ENCODE measurements around the gene SLC7A5. TPM values are rescaled to one million over a fixed set of nuclear protein-coding genes. Genes with fewer than 3 reads are reported as not detected.
"Not testable (repeated sequence)": the region's sequence is repeated elsewhere in the genome, so short reads cannot be mapped to it uniquely, and the experiment has no call there.

Gene SLC7A5
- total and polyA plus RNA-seq, 2 donors (not counting 3 experiments of a cell fraction or from before 2014, with no cell fraction given): 14.1 to 29.2 TPM

GRCh38 chr16:87862597-87863326 lies 6.5 kb downstream of the SLC7A5 start:
- CTCF ChIA-PET: interaction anchor here (2.1 to 3.9 kb wide), 2 partner anchors 13 to 83 kb away, joined by 7 to 28 read pairs; no protein-coding TSS in a partner anchor
- POLR2A ChIA-PET: not testable (repeated sequence)

GRCh38 chr16:87861300-87862099 lies 7.8 kb downstream of the SLC7A5 start:
- H3K9me3 ChIP-seq (replicated peaks; ENCODE audit: control insufficient read depth, insufficient read depth, low read length); H2AFZ ChIP-seq (ENCODE audit: low read depth, low read length); H3K4me3 ChIP-seq (replicated peaks in 1 of 3; ENCODE audit: insufficient read depth in 1 of 3, low read depth in 1 of 3, low read length in 3 of 3); BruUV-seq (replicated peaks); dilution Hi-C loops (cut with MboI; ENCODE audit: extremely low pct_ligation_motif_present, low sequenced_read_pairs); POLR2A ChIA-PET; H4K20me1 ChIP-seq (replicated peaks; ENCODE audit: control insufficient read depth, extremely low read depth, insufficient read depth, low read length); H3K4me2 ChIP-seq (ENCODE audit: insufficient read depth, low read length); H3K4me1 ChIP-seq (ENCODE audit: control insufficient read depth, extremely low read depth, insufficient read depth, low read length); H3K9ac ChIP-seq (replicated peaks; ENCODE audit: extremely low read depth, insufficient read depth, low read length); DNase-seq (ENCODE audit: low read depth, low spot score); H3K9me1 ChIP-seq (replicated peaks; ENCODE audit: control insufficient read depth, extremely low read depth, insufficient read depth, low read length); FAIRE-seq; H3K27me3 ChIP-seq (ENCODE audit: control insufficient read depth in 2 of 2, insufficient read depth in 2 of 2, low read length in 2 of 2); intact Hi-C loops (cut with micrococcal nuclease); H3K36me3 ChIP-seq (ENCODE audit: control insufficient read depth in 2 of 2, extremely low read depth in 1 of 2, insufficient read depth in 2 of 2, low read length in 2 of 2); H3K27ac ChIP-seq (ENCODE audit: insufficient read depth, low read depth, low read length): not testable (repeated sequence)
- CTCF ChIA-PET: interaction anchor here (2.1 to 3.9 kb wide), 2 partner anchors 12 to 82 kb away, joined by 7 to 28 read pairs; no protein-coding TSS in a partner anchor
- peaks cover 95% of the 10 kb centered on the region for H3K79me2 ChIP-seq (ENCODE audit: control insufficient read depth, insufficient read depth, low read length)

More at GRCh38 chr16:87862597-87863326, 6.5 kb downstream of the SLC7A5 start:
- dilution Hi-C loops (cut with MboI; ENCODE audit: extremely low pct_ligation_motif_present, low sequenced_read_pairs); H3K9me1 ChIP-seq (replicated peaks; ENCODE audit: control insufficient read depth, extremely low read depth, insufficient read depth, low read length); H2AFZ ChIP-seq (ENCODE audit: low read depth, low read length); intact Hi-C loops (cut with micrococcal nuclease); H3K9me3 ChIP-seq (replicated peaks; ENCODE audit: control insufficient read depth, insufficient read depth, low read length); BruUV-seq (replicated peaks); H3K36me3 ChIP-seq (ENCODE audit: control insufficient read depth in 2 of 2, extremely low read depth in 1 of 2, insufficient read depth in 2 of 2, low read length in 2 of 2); H3K4me1 ChIP-seq (ENCODE audit: control insufficient read depth, extremely low read depth, insufficient read depth, low read length); FAIRE-seq; H3K4me2 ChIP-seq (ENCODE audit: insufficient read depth, low read length); H3K27me3 ChIP-seq (ENCODE audit: control insufficient read depth in 2 of 2, insufficient read depth in 2 of 2, low read length in 2 of 2); H3K9ac ChIP-seq (replicated peaks; ENCODE audit: extremely low read depth, insufficient read depth, low read length); H3K27ac ChIP-seq (ENCODE audit: insufficient read depth, low read depth, low read length); DNase-seq (ENCODE audit: low read depth, low spot score); H3K4me3 ChIP-seq (replicated peaks in 1 of 3; ENCODE audit: insufficient read depth in 1 of 3, low read depth in 1 of 3, low read length in 3 of 3); H4K20me1 ChIP-seq (replicated peaks; ENCODE audit: control insufficient read depth, extremely low read depth, insufficient read depth, low read length): not testable (repeated sequence)
- H3K79me2 ChIP-seq (ENCODE audit: control insufficient read depth, insufficient read depth, low read length): peaks cover 94% of the 10 kb centered on the region
